Tibial nerve (tissue), 4 donors: ENCODE results near the gene TBC1D4. TPM values are rescaled to one million over a fixed set of nuclear protein-coding genes. Genes with fewer than 3 reads are reported as not detected.
A peak's percentile ranks its signal among the peaks of the same experiment; 100 is the strongest.

Experiments used
- DNase-seq, 2 donors: peaks; one replicate each; pipeline ENCODE4 v3.0.0-alpha.2; 2019; ENCODE audit warnings: low spot score in 2 of 2
- H3K27ac ChIP-seq, 4 donors: fragments of 200-600 bp; sonication (generic) in 3 of 4; one replicate each; pipeline ENCODE4 v1.5.1; 2017 to 2019; ENCODE audit warnings: mild to moderate bottlenecking in 1 of 4
- H3K27me3 ChIP-seq, 2 donors: fragments of 200-600 bp; sonication (generic) in 1 of 2; one replicate each; pipeline versions ENCODE4 v1.5.1 to v1.6.0; 2017 to 2019
- H3K36me3 ChIP-seq, 3 donors: fragments of 200-600 bp; sonication (generic); one replicate each; pipeline ENCODE4 v1.5.1; 2018 to 2019
- H3K4me1 ChIP-seq, 4 donors: fragments of 200-600 bp; sonication (generic) in 3 of 4; one replicate each; pipeline ENCODE4 v1.5.1; 2017 to 2019
- H3K4me3 ChIP-seq, 4 donors: fragments of 200-600 bp; sonication (generic) in 3 of 4; one replicate each; pipeline ENCODE4 v1.5.1; 2017 to 2019; ENCODE audit warnings: mild to moderate bottlenecking in 1 of 4, moderate library complexity in 1 of 4
- H3K9me3 ChIP-seq, 4 donors: fragments of 200-600 bp; sonication (generic) in 3 of 4; one replicate each; pipeline ENCODE4 v1.5.1; 2017 to 2019
- EP300 ChIP-seq, 2 donors: sonication (generic); formaldehyde crosslinking; IDR thresholded peaks; one replicate each; pipeline ENCODE4 v1.6.1; 2017; ENCODE audit warnings: antibody characterized with exemption in 2 of 2, mild to moderate bottlenecking in 1 of 2
- POLR2A ChIP-seq, 2 donors: fragments of 450-650 bp; IDR thresholded peaks; one replicate each; pipeline ENCODE4 v1.6.1; 2017; ENCODE audit warnings: antibody characterized with exemption in 2 of 2, mild to moderate bottlenecking in 2 of 2, moderate library complexity in 2 of 2
- WGBS, 2 donors: methylation state at CpG; one replicate each; pipeline ENCODE4 v1.1.5; 2018; 5-methylcytosine and 5-hydroxymethylcytosine counted together
- total RNA-seq, 4 donors: library from RNA; depleted of rRNA; stranded (reverse); fragments of >200 nt; gene quantifications; one replicate each; pipeline ENCODE4 v1.1.0, GENCODE V29; 2016
- TF ChIP-seq, protein P1 (sequence below), 5 experiments: fragments of 200-600 bp in 3 of 5; fragments of 450-650 bp in 2 of 5; sonication (generic) in 3 of 5; IDR thresholded peaks; one replicate each; pipeline ENCODE4 v1.5.1; 2016 to 2019; ENCODE audit warnings: antibody characterized with exemption in 5 of 5, mild to moderate bottlenecking in 3 of 5, moderate library complexity in 2 of 5

The TBC1D4 gene
- total RNA-seq, 4 donors from 2014 or later, result 17.7 to 45.4 (median 33.4) TPM

DNA sequence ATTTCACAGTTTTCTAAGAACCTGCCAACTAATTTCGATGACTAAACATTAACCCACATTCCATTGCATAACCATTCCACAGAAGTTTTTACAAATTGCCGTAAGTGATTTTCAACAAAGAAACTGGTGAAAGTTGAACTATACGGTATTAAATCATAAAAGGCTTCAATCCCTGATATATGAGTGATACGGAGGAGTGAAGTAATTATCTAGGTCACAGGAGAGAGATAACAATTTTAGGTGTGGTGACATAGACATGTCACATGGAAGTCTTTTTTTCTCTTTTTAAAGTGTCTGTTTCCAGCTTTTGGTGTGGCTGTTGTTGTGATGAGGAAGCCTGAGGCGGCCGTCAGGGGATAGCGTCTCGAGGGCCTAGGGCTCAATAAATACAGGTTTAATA lies 29.4 kb downstream of the TBC1D4 start:
- Histone ChIP-seq H3K36me3 (no peaks in the 10 kb centered on the region), H3K9me3 (no peaks in the 10 kb centered on the region), H3K4me3 (no peak overlapping the region), H3K4me1 (peaks cover 0 to 3% (median 0%) of the 10 kb centered on the region in 4 donors), H3K27ac (no peak overlapping the region), H3K27me3 (no peaks in the 10 kb centered on the region)
- WGBS, 2 donors, result 73 to 77% methylated on average over 8 of the region's 8 CpGs
- TF ChIP-seq, protein P1, sequence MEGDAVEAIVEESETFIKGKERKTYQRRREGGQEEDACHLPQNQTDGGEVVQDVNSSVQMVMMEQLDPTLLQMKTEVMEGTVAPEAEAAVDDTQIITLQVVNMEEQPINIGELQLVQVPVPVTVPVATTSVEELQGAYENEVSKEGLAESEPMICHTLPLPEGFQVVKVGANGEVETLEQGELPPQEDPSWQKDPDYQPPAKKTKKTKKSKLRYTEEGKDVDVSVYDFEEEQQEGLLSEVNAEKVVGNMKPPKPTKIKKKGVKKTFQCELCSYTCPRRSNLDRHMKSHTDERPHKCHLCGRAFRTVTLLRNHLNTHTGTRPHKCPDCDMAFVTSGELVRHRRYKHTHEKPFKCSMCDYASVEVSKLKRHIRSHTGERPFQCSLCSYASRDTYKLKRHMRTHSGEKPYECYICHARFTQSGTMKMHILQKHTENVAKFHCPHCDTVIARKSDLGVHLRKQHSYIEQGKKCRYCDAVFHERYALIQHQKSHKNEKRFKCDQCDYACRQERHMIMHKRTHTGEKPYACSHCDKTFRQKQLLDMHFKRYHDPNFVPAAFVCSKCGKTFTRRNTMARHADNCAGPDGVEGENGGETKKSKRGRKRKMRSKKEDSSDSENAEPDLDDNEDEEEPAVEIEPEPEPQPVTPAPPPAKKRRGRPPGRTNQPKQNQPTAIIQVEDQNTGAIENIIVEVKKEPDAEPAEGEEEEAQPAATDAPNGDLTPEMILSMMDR (IDR thresholded peaks at IDR 0.05), result no peak
- TF ChIP-seq POLR2A (IDR thresholded peaks at IDR 0.05) (no peak), EP300 (IDR thresholded peaks at IDR 0.05) (no peak)
- no peak for DNase-seq

DNA sequence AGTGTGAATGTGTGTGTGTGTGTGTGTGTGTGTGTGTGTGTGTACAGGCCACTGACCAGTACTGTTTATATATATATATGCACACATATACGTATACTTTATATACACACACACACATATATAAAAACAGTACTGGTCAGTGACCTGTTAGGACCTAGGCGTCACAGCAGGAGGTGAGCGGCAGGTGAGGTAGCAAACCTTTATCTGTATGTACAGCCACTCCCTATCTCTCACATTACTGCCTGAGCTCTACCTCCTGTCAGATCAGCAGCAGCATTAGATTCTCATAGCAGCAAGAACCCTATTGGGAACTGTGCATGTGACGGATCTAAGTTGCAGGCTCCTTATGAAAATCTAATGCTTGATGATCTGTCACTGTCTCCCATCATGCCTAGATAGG lies 34.5 kb downstream of the TBC1D4 start:
- 97 to 98% methylated on average over 4 of the region's 4 CpGs for WGBS, 2 donors
- H3K9me3 ChIP-seq, result no peaks in the 10 kb centered on the region
- no peak for DNase-seq

DNA sequence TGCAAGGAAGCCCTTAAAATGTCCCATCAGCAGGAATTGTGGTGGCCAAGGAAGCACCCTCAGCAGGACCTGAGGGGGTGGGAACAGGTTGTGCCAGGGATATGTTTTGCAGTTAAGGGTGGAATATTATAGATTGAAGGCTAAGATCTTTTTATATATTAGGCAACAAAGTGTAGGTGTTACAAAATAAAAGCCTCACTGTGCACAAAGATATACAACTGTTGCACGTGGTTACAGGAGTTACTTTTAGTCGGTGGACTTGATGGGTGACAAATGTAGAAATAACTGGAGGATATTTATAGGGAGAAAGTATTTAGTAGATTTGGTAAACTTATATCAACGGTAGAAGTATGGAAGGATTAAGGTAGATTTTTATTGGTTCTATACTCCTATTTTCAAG lies 35.1 kb downstream of the TBC1D4 start:
- no peaks in the 10 kb centered on the region for H3K36me3 ChIP-seq
- WGBS, 2 donors, result 87 to 89% methylated on average over 3 of the region's 3 CpGs
- H3K4me3 ChIP-seq, result no peak overlapping the region
- H3K9me3 ChIP-seq, result no peaks in the 10 kb centered on the region
- TF ChIP-seq EP300 (IDR thresholded peaks at IDR 0.05), result no peak
- TF ChIP-seq POLR2A (IDR thresholded peaks at IDR 0.05), result no peak
- TF ChIP-seq, protein P1 (IDR thresholded peaks at IDR 0.05), result no peak
- H3K27me3 ChIP-seq, result no peaks in the 10 kb centered on the region
- no peak for DNase-seq
- peaks cover 0 to 22% (median 0%) of the 10 kb centered on the region in 4 donors for H3K4me1 ChIP-seq
- H3K27ac ChIP-seq, result peak overlapping the region in 1 of 4 donors; percentile 30

More for the DNA sequence above, 34.5 kb downstream of the TBC1D4 start:
- TF ChIP-seq POLR2A (IDR thresholded peaks at IDR 0.05), result no peak
- TF ChIP-seq, protein P1 (IDR thresholded peaks at IDR 0.05), result no peak
- no peak for TF ChIP-seq EP300 (IDR thresholded peaks at IDR 0.05)
- peaks cover 0 to 22% (median 0%) of the 10 kb centered on the region in 4 donors for H3K4me1 ChIP-seq
- H3K4me3 ChIP-seq, result no peak overlapping the region
- no peak overlapping the region for H3K27ac ChIP-seq
- H3K36me3 ChIP-seq, result no peaks in the 10 kb centered on the region
- H3K27me3 ChIP-seq, result no peaks in the 10 kb centered on the region

DNA sequence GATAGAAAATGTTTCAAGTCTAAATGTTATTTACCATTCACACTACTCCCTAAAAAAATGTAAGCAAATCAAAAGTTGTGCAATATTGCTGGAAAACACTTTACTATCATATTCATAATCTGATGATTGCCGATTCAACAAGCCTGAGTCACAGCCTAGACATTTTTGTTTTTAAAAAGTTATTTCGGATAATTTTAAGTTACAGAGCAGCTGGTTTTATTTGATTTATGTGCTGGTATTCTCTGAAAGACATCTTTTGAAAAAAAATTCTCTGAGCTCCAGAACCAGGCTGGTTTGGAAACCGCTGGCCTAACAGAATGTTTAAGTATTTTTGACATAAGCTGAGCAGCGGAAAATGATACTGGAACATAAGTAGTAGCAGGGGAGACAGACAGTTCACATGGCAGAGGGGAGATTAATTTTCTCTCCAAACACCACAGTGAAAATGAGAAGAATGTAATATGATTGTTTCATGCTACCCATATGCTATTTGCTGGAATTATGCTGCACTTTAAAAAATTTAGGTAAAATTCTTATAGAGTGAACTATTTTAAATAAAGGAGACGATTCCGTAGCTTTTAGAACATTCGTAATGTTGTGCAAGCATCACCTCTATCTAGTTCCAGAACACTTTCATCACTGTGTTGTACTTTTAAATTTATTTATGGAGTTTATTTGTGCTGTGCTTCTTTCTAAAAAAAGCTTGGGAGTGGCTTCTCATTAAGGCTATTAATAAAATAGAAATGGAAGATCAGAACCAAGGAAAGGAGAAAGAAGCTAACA lies 36.1 kb downstream of the TBC1D4 start:
- Histone ChIP-seq H3K27me3 (no peaks in the 10 kb centered on the region), H3K27ac (peak overlapping the region in 2 of 4 donors; percentile 58 to 72), H3K4me1 (peaks cover 0 to 22% (median 0%) of the 10 kb centered on the region in 4 donors), H3K36me3 (no peaks in the 10 kb centered on the region), H3K4me3 (peak overlapping the region in 1 of 4 donors; percentile 25), H3K9me3 (no peaks in the 10 kb centered on the region)
- TF ChIP-seq, protein P1 (IDR thresholded peaks at IDR 0.05), result no peak
- TF ChIP-seq EP300 (IDR thresholded peaks at IDR 0.05) (no peak), POLR2A (IDR thresholded peaks at IDR 0.05) (no peak)
- no peak for DNase-seq
- 49 to 51% methylated on average over 7 of the region's 7 CpGs for WGBS, 2 donors

DNA sequence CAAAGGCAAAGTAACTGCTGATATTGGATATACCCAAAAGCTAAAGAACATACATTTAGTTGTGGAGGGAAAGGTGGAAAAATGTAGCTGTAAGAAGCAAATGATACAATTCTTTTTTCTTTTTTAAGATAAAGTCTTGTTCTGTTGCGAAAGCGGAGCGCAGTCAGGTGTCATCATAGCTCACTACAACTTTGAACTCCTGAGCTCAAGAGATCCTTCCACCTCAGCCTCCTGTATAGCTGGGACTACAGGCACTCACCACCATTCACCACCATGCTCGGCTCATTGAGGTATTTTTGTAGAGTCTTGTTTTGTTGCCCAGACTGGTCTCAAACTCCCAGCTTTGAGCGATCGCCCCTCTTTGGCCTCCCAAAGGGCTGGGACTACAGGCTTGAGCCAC lies 38.0 kb downstream of the TBC1D4 start:
- no peak overlapping the region for H3K27ac ChIP-seq
- H3K36me3 ChIP-seq, result no peaks in the 10 kb centered on the region
- no peaks in the 10 kb centered on the region for H3K9me3 ChIP-seq
- no peak for TF ChIP-seq POLR2A (IDR thresholded peaks at IDR 0.05)
- TF ChIP-seq, protein P1 (IDR thresholded peaks at IDR 0.05), result no peak
- 98% methylated on average over 6 of the region's 6 CpGs for WGBS, 2 donors
- DNase-seq, result no peak
- no peak overlapping the region for H3K4me3 ChIP-seq
- peaks cover 0 to 30% (median 0%) of the 10 kb centered on the region in 4 donors for H3K4me1 ChIP-seq
- no peaks in the 10 kb centered on the region for H3K27me3 ChIP-seq
